T-helper 22 cell (primary cell): Measurements from ENCODE around the gene NTN3.
"Not testable (repeated sequence)": the region's sequence is repeated elsewhere in the genome, so short reads cannot be mapped to it uniquely, and the experiment has no call there.

ENCODE experiments used
- DNase-seq: peaks from one replicate; pipeline ENCODE4 v3.0.0-alpha.2; 2020; ENCODE audit warnings: low read depth

Gene NTN3

DNA sequence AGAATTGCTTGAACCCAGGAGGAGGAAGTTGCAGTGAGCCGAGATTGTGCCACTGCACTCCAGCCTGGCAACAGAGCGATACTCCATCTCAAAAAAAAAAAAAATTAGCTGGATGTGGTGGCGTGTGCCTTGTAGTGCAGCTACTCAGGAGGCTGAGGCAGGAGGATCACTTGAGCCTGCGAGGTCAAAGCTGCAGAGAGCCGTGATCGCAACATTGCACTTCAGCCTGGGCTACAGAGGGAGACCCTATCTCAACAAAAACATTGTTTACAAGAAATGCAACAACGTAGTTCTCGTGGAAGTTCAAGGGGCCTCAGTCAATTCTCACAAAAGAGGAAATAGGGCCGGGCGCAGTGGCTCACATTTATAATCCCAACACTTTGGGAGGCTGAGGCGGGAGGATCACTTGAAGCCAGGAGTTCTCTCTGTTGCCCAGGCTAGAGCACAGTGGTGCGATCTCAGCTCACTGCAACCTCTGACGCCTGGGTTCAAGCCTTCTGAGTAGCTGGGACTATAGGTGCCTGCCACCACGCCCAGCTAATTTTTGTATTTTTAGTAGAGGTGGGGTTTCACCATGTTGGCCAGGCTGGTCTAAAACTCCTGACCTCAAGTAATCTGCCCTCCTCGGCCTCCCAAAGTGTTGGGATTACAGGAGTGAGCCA lies 29.8 kb upstream of the NTN3 start:
- DNase-seq, result not testable (repeated sequence)

DNA sequence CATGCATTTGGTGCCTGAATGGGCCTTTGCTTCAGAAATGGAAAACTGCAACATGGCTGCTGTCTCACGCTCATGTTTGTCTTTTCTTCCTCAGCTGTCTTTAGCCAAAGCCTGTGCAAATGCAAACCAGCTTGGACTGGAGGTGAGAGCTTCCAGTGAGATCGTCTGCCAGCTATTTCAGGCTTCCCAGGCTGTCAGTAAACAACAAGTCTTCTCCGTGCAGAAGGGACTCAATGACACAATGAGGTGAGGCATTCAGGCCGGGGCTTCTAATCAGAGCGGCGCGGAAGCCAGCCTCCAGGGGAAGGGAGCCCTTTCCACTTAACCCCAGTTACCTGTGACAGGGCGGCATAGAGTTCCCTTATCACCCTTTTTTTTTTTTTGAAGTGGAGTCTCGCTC lies 27.5 kb upstream of the NTN3 start:
- DNase-seq, result no peak

DNA sequence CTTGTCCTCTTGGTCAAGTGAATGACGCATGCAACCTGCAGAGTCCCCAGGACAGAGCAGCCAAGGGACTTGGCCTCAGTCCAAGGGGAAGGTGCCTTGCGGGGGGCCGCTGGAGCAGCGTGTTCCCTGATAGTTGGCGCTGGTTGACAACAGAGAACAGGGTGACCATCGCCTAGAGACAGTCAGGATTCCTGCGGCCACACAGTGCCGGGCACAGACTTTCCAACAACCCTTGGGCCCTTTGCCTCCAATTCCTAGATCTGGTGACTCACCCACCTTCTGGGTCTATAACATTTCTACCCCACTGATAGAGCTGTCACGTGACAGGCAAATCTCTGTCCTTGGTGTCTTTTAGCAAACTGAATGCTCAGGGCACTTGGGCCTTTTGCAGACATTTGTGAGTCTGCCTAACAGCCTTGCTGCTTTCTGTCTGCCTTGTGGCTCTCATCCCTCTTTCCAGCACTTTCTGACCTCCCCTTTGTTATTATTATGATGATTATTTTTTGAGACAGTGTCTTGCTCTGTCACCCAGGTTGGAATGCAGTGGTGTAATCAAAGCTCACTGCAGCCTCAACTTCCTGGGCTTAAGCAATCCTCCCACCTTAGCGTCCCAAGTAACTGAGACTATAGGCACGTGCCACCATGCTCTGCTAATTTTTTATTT lies 23.0 kb upstream of the NTN3 start:
- DNase-seq, result no peak

DNA sequence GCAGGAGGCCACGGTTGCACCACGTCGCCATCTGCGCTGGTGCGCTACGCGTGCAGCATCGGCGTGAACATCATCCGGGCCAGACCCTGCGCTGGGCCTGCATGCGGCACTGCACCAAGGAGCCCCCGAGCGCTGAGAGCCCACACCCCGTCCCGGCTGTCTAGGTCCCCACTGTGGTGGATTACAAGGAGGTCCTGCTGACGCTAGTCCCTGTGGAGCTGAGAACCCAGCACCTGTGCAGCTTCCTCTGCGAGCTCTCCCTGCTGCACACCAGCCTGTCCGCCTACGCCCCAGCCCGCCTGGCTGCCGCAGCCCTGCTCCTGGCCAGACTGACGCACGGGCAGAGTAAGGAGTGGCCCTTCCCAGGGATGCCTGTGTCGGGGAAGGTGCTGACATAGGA lies 22.0 kb upstream of the NTN3 start:
- DNase-seq, result no peak

DNA sequence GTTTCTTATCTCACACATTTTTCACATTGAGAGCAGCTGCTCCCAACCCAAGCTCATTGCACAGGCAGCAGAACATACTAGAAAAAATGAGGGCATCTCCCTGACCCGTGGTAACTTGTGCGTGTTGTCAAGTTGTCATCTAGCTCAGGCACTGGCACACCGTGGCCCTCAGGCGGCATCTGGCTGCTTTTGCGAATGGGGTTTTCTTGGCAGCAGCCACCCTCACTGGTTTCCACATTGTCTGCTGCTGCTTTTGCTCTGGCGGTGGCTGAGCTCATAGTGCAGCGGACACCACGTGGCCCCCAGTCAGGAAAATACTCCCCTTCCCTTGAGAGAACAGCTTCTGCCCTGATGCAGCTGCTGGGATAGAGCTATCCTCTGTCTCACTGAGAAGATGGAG lies 20.6 kb upstream of the NTN3 start:
- DNase-seq, result no peak

DNA sequence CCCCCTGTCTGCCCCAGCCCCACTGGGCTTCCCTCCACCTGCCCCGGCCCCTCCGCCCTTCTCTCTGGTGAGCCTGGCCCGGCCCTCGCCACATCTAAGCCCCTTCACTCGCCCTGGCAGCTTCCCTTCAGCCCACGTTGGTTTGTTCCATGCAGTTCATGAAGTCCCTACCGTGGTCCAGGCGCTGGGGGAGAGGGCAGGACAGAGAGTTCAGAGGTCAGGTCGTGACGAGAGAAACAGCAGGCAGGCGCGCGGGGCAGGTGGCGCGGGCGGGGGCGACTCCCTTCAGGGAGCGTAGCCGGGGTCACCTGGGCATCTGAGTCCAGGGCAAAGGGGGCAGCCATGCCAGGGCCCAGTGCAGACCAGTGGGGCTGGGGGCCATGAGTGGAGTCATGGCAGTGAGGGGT lies 20.1 kb upstream of the NTN3 start:
- DNase-seq, result no peak

DNA sequence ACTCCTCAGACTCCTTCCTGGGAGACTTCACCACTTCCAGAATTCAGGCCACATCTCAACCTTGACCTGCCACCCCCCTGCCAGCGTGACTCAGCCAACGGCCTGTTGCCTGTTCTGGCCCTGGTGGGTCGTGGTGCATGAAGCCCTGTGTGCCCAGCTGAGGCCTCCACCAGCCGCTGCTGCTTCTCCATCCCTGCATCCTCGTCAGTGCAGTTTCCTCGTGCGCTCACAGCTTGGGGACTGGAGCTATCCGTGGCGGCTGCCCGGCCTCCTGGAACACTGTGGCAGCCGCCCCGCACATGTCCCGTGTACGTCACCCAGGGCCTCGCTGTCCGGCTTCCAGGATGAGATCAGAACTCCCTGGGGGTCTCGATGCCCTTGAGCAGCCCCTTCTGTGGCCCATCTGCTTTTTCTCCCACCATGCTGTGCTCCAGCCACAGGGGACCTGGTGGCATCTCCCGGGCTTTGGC lies 19.2 kb upstream of the NTN3 start:
- no peak for DNase-seq

DNA sequence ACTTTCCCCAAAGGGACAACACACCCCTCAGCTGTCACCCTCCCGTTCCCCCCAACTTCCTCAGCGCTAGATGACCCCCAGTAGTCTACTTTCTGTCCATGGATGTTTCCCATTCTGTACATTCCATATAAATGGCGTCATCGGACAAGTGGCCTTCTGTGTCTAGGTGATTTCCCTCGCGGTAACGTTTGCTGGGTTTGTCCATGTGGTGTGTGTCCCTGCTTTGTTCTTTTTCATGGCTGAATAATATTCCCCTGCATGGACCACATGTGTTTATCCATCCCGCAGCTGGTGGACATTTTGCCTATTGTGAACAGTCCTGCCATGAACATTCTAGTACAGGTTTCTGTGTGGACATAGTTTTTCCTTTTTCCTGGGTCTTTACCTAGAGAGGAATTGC lies 18.4 kb upstream of the NTN3 start:
- no peak for DNase-seq

DNA sequence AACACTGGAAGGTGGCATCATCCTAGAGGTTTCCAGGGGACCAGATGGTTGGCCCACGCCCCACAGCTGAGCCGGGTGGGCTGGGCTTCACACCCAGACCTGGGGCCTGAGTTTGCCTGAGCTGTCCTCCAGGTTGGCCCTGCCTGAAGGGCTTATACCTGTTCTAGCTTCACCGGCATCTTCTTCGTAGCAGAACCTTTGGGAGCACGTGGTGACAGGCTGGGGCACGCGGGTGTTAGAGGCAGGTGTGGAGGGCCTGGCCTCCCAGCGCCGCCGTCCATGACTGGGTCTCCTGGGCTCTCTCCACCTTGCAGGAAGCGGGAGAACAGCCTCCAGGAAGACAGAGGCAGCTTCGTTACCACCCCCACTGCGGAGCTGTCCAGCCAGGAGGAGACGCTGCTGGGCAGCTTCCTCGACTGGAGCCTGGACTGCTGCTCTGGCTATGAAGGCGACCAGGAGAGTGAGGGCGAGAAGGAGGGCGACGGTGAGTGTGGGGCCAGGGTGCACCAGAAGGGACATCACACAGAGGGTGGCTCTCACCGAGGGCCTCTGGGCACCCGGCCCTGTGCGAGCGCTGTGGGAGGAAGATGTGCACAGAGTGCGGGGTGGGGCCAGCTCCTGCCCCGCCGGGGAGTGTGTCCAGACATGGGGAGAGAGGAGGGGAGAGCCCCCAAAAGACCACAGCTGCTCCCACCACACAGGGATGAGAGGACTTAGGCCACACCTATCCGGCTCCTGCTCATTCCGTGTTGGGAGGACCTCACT lies 15.8 kb upstream of the NTN3 start:
- DNase-seq, result no peak

DNA sequence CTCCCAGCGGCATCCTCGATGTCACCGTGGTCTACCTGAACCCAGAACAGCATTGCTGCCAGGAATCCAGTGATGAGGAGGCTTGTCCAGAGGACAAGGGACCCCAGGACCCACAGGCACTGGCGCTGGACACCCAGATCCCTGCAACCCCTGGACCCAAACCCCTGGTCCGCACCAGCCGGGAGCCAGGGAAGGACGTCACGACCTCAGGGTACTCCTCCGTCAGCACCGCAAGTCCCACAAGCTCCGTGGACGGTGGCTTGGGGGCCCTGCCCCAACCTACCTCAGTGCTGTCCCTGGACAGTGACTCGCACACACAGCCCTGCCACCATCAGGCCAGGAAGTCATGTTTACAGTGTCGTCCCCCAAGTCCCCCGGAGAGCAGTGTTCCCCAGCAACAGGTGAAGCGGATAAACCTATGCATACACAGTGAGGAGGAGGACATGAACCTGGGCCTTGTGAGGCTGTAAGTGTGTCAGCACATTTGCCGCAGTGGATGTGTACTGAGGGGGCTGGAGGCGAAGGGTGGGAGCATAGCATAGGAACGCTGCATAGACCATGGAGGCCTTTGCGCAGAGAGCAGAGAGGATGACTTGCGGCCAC lies 14.4 kb upstream of the NTN3 start:
- DNase-seq, result no peak

DNA sequence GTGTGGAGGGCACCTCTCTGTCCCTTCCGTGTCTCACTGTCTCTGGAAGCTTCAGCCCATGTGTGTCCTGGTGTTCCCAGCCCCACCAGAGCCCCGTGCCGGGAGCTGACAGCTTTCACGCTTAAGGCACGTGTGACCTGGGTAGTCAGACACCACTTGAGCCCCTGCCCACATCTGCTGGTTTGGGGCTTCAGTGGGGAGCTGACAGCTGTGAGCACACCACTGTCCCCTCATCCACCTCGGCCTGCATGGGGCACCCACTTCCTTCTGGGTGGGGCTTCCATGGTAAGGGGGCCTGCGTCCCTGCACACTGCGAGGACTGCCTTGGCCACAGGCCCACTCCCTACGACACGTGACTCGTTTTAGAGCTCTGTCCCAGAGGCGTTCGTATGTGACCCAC lies 13.8 kb upstream of the NTN3 start:
- no peak for DNase-seq

DNA sequence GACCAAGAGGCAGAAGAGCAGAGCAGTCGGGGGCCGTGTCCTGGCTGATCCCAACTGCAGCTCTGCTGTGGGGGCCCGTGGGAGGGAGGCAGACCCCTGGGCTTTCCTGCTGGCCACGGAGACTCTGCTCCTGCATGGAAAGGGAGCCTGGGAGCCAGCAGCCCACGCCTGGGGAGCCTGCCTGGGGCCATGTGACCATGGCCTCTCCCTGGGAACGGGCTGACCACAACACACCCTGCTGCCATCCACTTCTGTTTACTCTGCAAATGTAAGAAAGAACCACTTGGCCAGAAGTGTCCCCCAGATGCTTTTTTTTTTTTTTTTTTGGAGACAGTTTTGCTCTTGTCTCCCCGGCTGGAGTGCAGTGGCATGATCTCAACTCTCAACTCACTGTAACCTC lies 13.2 kb upstream of the NTN3 start:
- no peak for DNase-seq

DNA sequence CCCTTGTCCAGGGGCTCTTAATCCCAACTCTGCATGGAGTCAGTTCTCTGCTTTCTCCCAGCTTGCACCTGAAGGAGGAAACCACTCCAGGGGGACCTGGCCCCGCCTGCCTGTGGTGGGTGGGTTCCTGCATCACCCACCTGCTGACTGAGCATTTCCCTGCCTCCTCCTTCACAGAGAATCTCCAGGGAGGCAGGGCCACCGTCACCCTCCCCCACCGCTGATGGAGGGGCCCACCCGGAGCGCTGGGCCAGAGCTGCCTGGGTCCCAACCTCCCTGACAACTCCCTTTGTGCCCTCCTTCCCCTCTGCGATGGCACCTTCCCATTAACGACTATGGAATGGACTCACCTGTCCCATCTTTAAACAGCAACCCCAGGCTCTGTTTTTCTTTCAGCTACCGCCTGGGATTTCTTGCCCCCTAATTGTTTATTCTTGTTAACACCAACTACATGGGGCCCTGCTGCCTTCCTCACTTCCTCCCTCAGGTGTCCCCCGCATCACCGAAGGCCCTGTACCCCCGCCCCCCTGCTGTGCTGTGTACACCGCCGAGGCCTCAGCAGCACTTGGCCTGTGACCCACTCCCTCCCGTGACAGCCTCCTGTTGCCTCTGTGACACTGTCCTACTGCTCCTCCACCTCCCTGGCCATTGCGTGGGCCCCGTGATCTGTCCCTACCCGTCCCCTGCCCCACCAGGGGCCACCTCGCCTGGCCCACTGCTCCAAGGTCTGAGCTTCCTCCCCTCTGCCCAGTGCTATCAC lies 12.0 kb upstream of the NTN3 start:
- no peak for DNase-seq

DNA sequence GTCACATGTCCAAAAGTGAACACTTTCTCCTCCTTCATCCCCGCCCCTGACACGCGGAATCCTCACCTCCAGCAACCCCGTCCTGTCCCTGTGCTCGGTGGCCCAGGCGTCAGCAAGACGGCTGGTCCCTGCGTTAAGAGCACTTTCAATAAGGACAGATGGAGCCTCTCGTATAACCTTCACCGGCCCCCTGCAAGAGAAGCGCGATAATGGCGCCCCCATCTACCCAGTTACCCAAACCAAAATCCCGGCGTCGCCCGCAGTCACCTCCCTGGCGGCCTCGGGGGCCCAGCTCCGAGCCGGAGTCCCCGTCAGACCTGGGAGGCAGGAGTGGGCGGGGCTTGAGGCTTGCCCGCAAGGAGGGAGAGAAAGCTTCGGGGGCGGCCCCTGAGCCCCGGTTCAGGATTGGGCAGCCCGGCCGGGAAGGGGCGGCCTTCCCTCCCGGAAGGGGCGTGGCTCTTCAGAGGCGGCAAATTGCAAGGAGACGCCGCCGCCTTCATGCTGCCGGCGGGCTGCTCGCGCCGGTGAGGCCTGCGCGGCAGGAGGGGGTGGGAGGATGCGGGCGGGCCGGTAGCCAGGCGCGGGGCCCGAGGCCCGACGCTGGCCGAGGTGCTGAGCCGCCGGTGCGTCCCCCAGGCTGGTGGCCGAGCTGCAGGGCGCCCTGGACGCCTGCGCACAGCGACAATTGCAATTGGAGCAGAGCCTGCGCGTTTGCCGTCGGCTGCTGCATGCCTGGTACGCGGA lies 11.3 kb upstream of the NTN3 start, which contains the start of gene TEDC2:
Gene TEDC2, plus strand, starts transcription at position 463 of the 744 bp plus-strand sequence. Its CDS starts 36 bp downstream, at position 499.
- DNase-seq, result peak; percentile 96

DNA sequence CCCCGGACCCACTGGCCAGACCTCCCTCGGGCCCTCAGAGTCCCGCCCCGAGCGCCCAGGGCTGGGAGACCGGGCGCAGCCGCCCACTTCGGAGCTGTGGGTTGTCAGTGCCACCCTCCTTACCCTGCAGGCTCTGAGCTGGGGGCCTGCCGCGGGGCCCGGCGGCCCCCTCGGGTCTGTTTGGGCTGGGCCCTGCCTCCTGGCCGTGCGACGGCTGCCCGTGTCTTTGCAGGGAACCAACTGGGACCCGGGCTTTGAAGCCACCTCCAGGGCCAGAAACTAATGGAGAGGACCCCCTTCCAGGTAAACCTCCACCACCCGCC lies 10.7 kb upstream of the NTN3 start:
- no peak for DNase-seq

DNA sequence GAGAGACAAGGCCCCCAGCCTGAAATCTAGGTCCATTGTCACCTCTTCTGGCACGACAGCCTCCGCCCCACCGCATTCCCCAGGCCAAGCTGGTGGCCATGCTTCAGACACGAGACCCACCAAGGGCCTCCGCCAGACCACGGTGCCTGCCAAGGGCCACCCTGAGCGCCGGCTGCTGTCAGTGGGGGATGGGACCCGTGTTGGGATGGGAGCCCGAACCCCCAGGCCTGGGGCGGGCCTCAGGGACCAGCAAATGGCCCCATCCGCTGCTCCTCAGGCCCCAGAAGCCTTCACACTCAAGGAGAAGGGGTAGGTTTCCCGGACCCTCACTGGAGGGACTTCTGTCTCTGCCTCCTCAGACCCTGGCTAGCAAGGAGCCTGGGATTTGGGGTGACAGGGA lies 10.2 kb upstream of the NTN3 start:
- DNase-seq, result no peak

DNA sequence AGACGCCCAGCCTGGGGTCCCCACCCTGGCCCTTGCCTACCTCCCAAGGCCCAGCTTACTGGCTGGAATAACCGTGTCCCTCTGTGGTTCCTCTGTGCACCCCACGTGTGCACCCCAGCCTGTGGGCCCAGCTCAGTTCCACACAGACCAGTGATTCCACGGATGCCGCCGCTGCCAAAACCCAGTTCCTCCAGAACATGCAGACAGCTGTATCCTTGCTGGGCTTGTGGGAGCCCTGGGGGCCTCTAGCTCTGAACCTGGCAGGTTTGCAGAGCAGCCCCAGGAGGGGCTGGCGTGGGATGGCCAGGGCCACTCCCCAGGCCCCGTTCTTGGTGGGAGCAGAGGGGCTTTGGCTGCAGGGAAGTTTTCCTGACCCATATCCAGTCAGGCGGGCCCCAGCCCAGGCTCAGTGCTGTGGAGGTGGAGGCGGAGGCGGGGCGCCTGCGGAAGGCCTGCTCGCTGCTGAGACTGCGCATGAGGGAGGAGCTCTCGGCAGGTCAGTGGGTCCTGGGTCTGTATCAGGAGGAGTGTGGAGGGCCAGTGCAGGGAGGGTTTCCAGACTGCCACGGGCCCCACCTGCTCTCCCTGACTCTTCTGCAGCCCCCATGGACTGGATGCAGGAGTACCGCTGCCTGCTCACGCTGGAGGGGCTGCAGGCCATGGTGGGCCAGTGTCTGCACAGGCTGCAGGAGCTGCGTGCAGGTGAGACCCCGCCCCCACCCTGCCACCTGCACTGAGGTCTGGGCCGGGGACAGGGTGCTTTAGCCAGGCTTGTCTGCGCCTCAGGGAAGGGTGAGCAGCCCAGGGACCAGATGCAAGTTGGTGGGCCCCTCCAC lies 8.8 kb upstream of the NTN3 start:
- DNase-seq, result no peak

DNA sequence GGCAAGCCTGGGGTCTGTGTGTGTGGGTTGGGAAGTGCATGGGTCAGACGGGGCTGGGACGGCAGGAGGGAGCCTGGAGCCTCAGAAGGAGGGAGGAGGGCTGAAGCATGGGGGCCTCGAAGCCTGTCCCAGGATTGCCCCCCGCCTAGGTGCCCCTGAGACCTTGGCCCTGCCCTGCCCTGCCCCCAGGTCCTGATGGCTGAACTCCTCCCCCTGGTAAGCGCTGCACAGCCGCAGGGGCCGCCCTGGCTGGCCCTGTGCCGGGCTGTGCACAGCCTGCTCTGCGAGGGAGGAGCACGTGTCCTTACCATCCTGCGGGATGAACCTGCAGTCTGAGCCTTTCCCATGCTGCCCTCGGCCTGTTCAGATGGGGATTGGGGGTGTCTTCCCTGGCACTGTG lies 6.8 kb upstream of the NTN3 start:
- DNase-seq, result no peak

DNA sequence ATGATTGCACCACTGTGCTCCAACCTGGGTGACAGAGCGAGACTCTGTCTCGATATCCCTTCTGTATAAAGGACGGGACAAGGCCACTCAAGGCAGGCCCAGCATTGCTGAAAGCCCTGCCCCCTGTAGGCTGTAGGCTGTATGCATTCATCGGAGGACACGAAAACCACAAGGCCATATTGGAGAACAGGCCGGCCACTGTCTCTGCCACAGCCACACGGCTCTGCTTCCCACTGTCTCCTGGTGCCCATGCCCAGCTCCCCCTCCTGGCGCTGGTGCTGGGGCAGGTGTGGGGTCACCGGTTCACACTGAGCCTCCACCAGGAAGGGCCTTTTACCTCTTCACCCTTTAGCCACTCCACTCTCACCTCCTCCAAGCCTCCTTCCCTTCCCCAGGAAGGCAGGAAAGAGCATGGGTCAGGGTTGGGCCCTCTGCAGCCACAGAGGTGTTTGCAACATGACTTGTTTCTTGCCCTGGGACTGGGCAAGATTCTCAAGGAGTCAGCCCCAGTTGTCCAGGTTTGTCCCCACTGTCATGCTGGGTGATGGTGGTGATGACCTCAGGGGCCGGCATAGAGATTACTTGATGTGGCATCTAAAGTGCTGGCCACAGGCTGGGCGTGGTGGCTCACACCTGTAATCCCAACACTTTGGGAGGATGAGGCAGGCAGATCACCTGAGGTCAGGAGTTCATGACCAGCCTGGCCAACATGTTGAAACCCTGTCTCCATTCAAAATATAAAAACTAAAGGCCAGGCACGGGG lies 5.3 kb upstream of the NTN3 start:
- DNase-seq, result no peak
